Upper lobe of right lung (tissue), 1 donor: ENCODE measurements around the gene ATP6V1E1. TPM values are rescaled to one million over a fixed set of nuclear protein-coding genes. Genes with fewer than 3 reads are reported as not detected.

Experiments used
- ATAC-seq: fragments of 200-7000 bp; cut with Tn5 transposase; one replicate; pipeline ENCODE4 v1.9.1; 2020; ENCODE audit warnings: mild to moderate bottlenecking, moderate library complexity
- DNase-seq: peaks from one replicate; pipeline ENCODE4 v3.0.0-alpha.2; 2020
- H3K27ac ChIP-seq: fragments of 200-600 bp; one replicate; pipeline ENCODE4 v1.8.0; 2022
- H3K27me3 ChIP-seq: fragments of 200-600 bp; one replicate; pipeline ENCODE4 v1.8.0; 2022; ENCODE audit warnings: mild to moderate bottlenecking
- H3K36me3 ChIP-seq: fragments of 200-600 bp; one replicate; pipeline ENCODE4 v1.8.0; 2022
- H3K4me1 ChIP-seq: fragments of 200-600 bp; one replicate; pipeline ENCODE4 v1.8.0; 2022
- H3K4me3 ChIP-seq: fragments of 200-600 bp; one replicate; pipeline ENCODE4 v1.8.0; 2022; ENCODE audit warnings: mild to moderate bottlenecking
- H3K9me3 ChIP-seq: fragments of 200-600 bp; one replicate; pipeline ENCODE4 v1.8.0; 2022
- CTCF ChIP-seq: fragments of 200-600 bp; IDR thresholded peaks from one replicate; pipeline ENCODE4 v1.8.0; 2022; ENCODE audit warnings: antibody characterized with exemption
- intact Hi-C: fragments of 100-400 bp; cut with DNase I; formaldehyde crosslinking; loops from one replicate; pipeline ENCODE4 v1.11.0; 2022
- total RNA-seq: library from RNA; stranded (reverse); fragmentation: NEBNext Ultra II Directional; extraction: Animal tissue kit (Norgen Biotek cat#: 25700); gene quantifications from one replicate; pipeline ENCODE4 v1.2.1, GENCODE V29; 2021
- donor health status: DM: no; HTN: yes; CAD: no; lungs with severe emphysema.

The ATP6V1E1 gene
- total RNA-seq, 1 donor from 2014 or later = 133 TPM

- Histone ChIP-seq H3K27ac (peak within 1 kb of the TSS; percentile 64), H3K4me1 (no peaks in the 10 kb centered on the region), H3K4me3 (peak within 1 kb of the TSS; percentile 8), H3K9me3 (no peaks in the 10 kb centered on the region), H3K36me3 (no peaks in the 10 kb centered on the region), H3K27me3 (no peaks in the 10 kb centered on the region)
- intact Hi-C loops = no loop called here
- DNase-seq (no peak), ATAC-seq (peak; percentile 88)
- no peak for TF ChIP-seq CTCF
Observed at GRCh38 chr22:17562906-17563870, 65.4 kb downstream of the ATP6V1E1 start, which contains the start of gene SLC25A18. TSS of gene SLC25A18 (plus strand) at chr22:17563498. CDS start at chr22:17579945, 16,447 bp downstream.

- Histone ChIP-seq H3K4me1 (no peaks in the 10 kb centered on the region), H3K4me3 (no peak overlapping the region), H3K36me3 (no peaks in the 10 kb centered on the region), H3K9me3 (no peaks in the 10 kb centered on the region), H3K27ac (no peak overlapping the region), H3K27me3 (no peaks in the 10 kb centered on the region)
- no peak for ATAC-seq
- intact Hi-C loops = no loop called here
- DNase-seq = no peak
- no peak for TF ChIP-seq CTCF
Observed at GRCh38 chr22:17559188-17559587, 69.4 kb downstream of the ATP6V1E1 start.

- no peak for ATAC-seq
- DNase-seq = no peak
- intact Hi-C loops = no loop called here
- Histone ChIP-seq H3K27ac (no peak overlapping the region), H3K4me3 (no peak overlapping the region), H3K36me3 (peaks cover 8% of the 10 kb centered on the region), H3K27me3 (no peaks in the 10 kb centered on the region), H3K9me3 (no peaks in the 10 kb centered on the region), H3K4me1 (no peaks in the 10 kb centered on the region)
- TF ChIP-seq CTCF = no peak
Observed at GRCh38 chr22:17554814-17555213, 73.7 kb downstream of the ATP6V1E1 start.

GRCh38 chr22:17552737-17553136 is 75.8 kb downstream of the ATP6V1E1 start:
- ATAC-seq (peak; percentile 80), DNase-seq (no peak)
- Histone ChIP-seq H3K4me1 (no peaks in the 10 kb centered on the region), H3K36me3 (peaks cover 12% of the 10 kb centered on the region), H3K9me3 (no peaks in the 10 kb centered on the region), H3K27me3 (no peaks in the 10 kb centered on the region), H3K4me3 (no peak overlapping the region), H3K27ac (no peak overlapping the region)
- no peak for TF ChIP-seq CTCF
- intact Hi-C loops = no loop called here

- no peak for ATAC-seq
- H3K4me1 ChIP-seq = no peaks in the 10 kb centered on the region
- H3K27ac ChIP-seq = no peak overlapping the region
- no peak for DNase-seq
- intact Hi-C loops = no loop called here
- TF ChIP-seq CTCF = no peak
- no peak overlapping the region for H3K4me3 ChIP-seq
- H3K9me3 ChIP-seq = no peaks in the 10 kb centered on the region
- H3K27me3 ChIP-seq = no peaks in the 10 kb centered on the region
- H3K36me3 ChIP-seq = peaks cover 12% of the 10 kb centered on the region
Observed at GRCh38 chr22:17549655-17550054, 78.9 kb downstream of the ATP6V1E1 start.
